ENCODE results near the gene CA10. TPM values are rescaled to one million over a fixed set of nuclear protein-coding genes. Genes with fewer than 3 reads are reported as not detected.
A peak's percentile ranks its signal among the peaks of the same experiment; 100 is the strongest.

CA10 gene
- total RNA-seq, 1 experiment from 2014 or later, result 0.46 TPM

DNA sequence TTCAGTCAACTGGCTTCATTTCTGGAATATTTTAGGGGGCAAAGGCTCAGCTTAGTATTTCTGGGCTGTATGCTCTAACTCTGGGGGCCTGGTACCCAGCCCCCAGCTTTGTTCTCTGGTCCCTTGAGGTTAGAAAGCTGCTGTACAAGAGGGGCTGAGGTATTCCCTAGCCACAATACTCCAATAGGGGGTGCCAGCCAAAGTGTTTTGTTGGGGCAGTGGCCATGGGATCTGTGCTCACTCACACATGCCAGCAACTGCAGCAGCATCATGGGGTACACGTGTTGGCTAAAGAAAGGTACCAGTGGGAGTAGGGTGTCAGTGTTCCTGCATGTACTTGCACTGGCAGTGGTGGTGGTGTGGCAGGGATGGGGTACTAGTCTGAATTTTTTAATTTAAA lies 257.3 kb downstream of the CA10 start:
- H2BK5ac ChIP-seq (ENCODE audit: insufficient read length, low read length), result no peak overlapping the region
- peak; percentile 56 for DNase-seq
- H3K56ac ChIP-seq (ENCODE audit: insufficient read length, low read depth, low read length), result no peak overlapping the region
- H2BK12ac ChIP-seq (ENCODE audit: insufficient read length, low read depth, low read length), result no peak overlapping the region
- H2BK15ac ChIP-seq (ENCODE audit: low read depth, low read length), result no peak overlapping the region
- H2BK120ac ChIP-seq (ENCODE audit: low read depth, low read length, poor library complexity, severe bottlenecking), result no peak overlapping the region
- no peaks in the 10 kb centered on the region for H4K20me1 ChIP-seq (ENCODE audit: control insufficient read depth, insufficient read depth, insufficient read length)
- no peak overlapping the region for H4K8ac ChIP-seq (replicated peaks; ENCODE audit: insufficient read length, low read depth, low read length)
- H2BK20ac ChIP-seq (ENCODE audit: low read depth, low read length, poor library complexity, severe bottlenecking), result no peak overlapping the region
- Mint-ChIP-seq H3K27me3 (ENCODE audit: low read depth) (no peaks in the 10 kb centered on the region), H3K9me3 (peaks cover 0 to 4% of the 10 kb centered on the region in 2 experiments; a peak in 1 of 5 replicates), H3K36me3 (ENCODE audit: insufficient read depth in 1 of 3, low read depth in 3 of 3) (no peaks in the 10 kb centered on the region), H3K4me1 (no peaks in the 10 kb centered on the region), H3K27ac (no peak overlapping the region), H3K4me3 (no peak overlapping the region)
- H3K9ac ChIP-seq (ENCODE audit: extremely low read depth, insufficient read length, low read length), result no peak overlapping the region
- no peak overlapping the region for H3K4ac ChIP-seq (ENCODE audit: low read depth, low read length)
- no peaks in the 10 kb centered on the region for H3K79me2 ChIP-seq (ENCODE audit: insufficient read depth, low read length)
- no peak overlapping the region for H3K23ac ChIP-seq (ENCODE audit: insufficient read length, low read depth, low read length)
- H3K14ac ChIP-seq (ENCODE audit: insufficient read depth, low read length), result no peak overlapping the region
- no peaks in the 10 kb centered on the region for H3K79me1 ChIP-seq (ENCODE audit: insufficient read depth, low read depth, low read length, poor library complexity, severe bottlenecking)
- no peak overlapping the region for H4K5ac ChIP-seq (ENCODE audit: insufficient read length, low read depth, low read length)
- H3K23me2 ChIP-seq (ENCODE audit: insufficient read length, low read depth, low read length, poor library complexity, severe bottlenecking), result no peaks in the 10 kb centered on the region
- no CpG with 5 or more reads among the region's 1 CpG for WGBS (ENCODE audit: extremely low coverage, insufficient read length, low lambda C conversion rate)
- no peaks in the 10 kb centered on the region for H3K4me1 ChIP-seq (ENCODE audit: insufficient read depth, low read length)
- H3K18ac ChIP-seq (ENCODE audit: insufficient read length, low read depth, low read length), result no peak overlapping the region
- H4K91ac ChIP-seq (ENCODE audit: insufficient read length, low read depth, low read length), result no peak overlapping the region
- H3K27me3 ChIP-seq (ENCODE audit: insufficient read depth, low read length), result no peaks in the 10 kb centered on the region
- no peaks in the 10 kb centered on the region for H3K9me3 ChIP-seq (ENCODE audit: control insufficient read depth, low read depth, low read length)
- H2AFZ ChIP-seq (ENCODE audit: low read length), result no peak overlapping the region
- no peak overlapping the region for H3K27ac ChIP-seq (ENCODE audit: insufficient read length, low read depth, low read length)
- TF ChIP-seq, protein P1, sequence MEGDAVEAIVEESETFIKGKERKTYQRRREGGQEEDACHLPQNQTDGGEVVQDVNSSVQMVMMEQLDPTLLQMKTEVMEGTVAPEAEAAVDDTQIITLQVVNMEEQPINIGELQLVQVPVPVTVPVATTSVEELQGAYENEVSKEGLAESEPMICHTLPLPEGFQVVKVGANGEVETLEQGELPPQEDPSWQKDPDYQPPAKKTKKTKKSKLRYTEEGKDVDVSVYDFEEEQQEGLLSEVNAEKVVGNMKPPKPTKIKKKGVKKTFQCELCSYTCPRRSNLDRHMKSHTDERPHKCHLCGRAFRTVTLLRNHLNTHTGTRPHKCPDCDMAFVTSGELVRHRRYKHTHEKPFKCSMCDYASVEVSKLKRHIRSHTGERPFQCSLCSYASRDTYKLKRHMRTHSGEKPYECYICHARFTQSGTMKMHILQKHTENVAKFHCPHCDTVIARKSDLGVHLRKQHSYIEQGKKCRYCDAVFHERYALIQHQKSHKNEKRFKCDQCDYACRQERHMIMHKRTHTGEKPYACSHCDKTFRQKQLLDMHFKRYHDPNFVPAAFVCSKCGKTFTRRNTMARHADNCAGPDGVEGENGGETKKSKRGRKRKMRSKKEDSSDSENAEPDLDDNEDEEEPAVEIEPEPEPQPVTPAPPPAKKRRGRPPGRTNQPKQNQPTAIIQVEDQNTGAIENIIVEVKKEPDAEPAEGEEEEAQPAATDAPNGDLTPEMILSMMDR (conservative IDR thresholded peaks at IDR 0.05), result peak; percentile 42; the same call in 2 of the 3 replicates
- no peak overlapping the region for H2AK5ac ChIP-seq (ENCODE audit: insufficient read length, low read length)
- H3T11ph ChIP-seq (ENCODE audit: low read length), result no peak overlapping the region
- H3K4me2 ChIP-seq (ENCODE audit: insufficient read depth, insufficient read length, low read length), result no peak overlapping the region

All from H9 (cell line).